Measurements from ENCODE around the gene ANKRD6. TPM values are rescaled to one million over a fixed set of nuclear protein-coding genes. Genes with fewer than 3 reads are reported as not detected.

The ANKRD6 gene
- total RNA-seq, 1 experiment from 2014 or later = 5.6 TPM

GRCh38 chr6:89471287-89471867, 38.4 kb downstream of the ANKRD6 start:
- DNase-seq = no peak

More at GRCh38 chr6:89471287-89471867, 38.4 kb downstream of the ANKRD6 start:
- Histone ChIP-seq H3K4me1 (ENCODE audit: insufficient read depth, low read length) (no peaks in the 10 kb centered on the region), H3K4ac (ENCODE audit: low read depth, low read length) (no peak overlapping the region), H2BK20ac (ENCODE audit: low read depth, low read length, poor library complexity, severe bottlenecking) (no peak overlapping the region), H3K79me1 (ENCODE audit: insufficient read depth, low read depth, low read length, poor library complexity, severe bottlenecking) (no peaks in the 10 kb centered on the region), H4K91ac (ENCODE audit: insufficient read length, low read depth, low read length) (no peak overlapping the region), H3K4me2 (ENCODE audit: insufficient read depth, insufficient read length, low read length) (no peak overlapping the region), H3K79me2 (ENCODE audit: insufficient read depth, low read length) (no peaks in the 10 kb centered on the region), H3K9ac (ENCODE audit: extremely low read depth, insufficient read length, low read length) (no peak overlapping the region), H3K23me2 (ENCODE audit: insufficient read length, low read depth, low read length, poor library complexity, severe bottlenecking) (no peaks in the 10 kb centered on the region), H3T11ph (ENCODE audit: low read length) (no peak overlapping the region), H3K56ac (ENCODE audit: insufficient read length, low read depth, low read length) (no peak overlapping the region), H4K8ac (replicated peaks; ENCODE audit: insufficient read length, low read depth, low read length) (no peak overlapping the region), H2BK120ac (ENCODE audit: low read depth, low read length, poor library complexity, severe bottlenecking) (no peak overlapping the region), H2BK5ac (ENCODE audit: insufficient read length, low read length) (no peak overlapping the region), H2AK5ac (ENCODE audit: insufficient read length, low read length) (no peak overlapping the region), H3K9me3 (ENCODE audit: control insufficient read depth, low read depth, low read length) (no peaks in the 10 kb centered on the region), H3K23ac (ENCODE audit: insufficient read length, low read depth, low read length) (no peak overlapping the region), H3K27ac (ENCODE audit: insufficient read length, low read depth, low read length) (no peak overlapping the region), H2BK12ac (ENCODE audit: insufficient read length, low read depth, low read length) (no peak overlapping the region), H3K27me3 (ENCODE audit: insufficient read depth, low read length) (no peaks in the 10 kb centered on the region), H2BK15ac (ENCODE audit: low read depth, low read length) (no peak overlapping the region), H3K18ac (ENCODE audit: insufficient read length, low read depth, low read length) (no peak overlapping the region), H4K20me1 (ENCODE audit: control insufficient read depth, insufficient read depth, insufficient read length) (no peaks in the 10 kb centered on the region), H2AFZ (ENCODE audit: low read length) (no peak overlapping the region), H3K14ac (ENCODE audit: insufficient read depth, low read length) (no peak overlapping the region), H4K5ac (ENCODE audit: insufficient read length, low read depth, low read length) (no peak overlapping the region)
- 100% methylated on average over 1 of the region's 4 CpGs for WGBS (ENCODE audit: extremely low coverage, insufficient read length, low lambda C conversion rate)
- TF ChIP-seq CTCF (conservative IDR thresholded peaks at IDR 0.05) = no peak
- no peaks in the 10 kb centered on the region for H3K9me3 Mint-ChIP-seq
- no peak overlapping the region for H3K4me3 Mint-ChIP-seq
- H3K4me1 Mint-ChIP-seq = peaks cover 10 to 16% of the 10 kb centered on the region in 2 experiments
- H3K27me3 Mint-ChIP-seq (ENCODE audit: low read depth) = no peaks in the 10 kb centered on the region
- no peaks in the 10 kb centered on the region for H3K36me3 Mint-ChIP-seq (ENCODE audit: insufficient read depth in 1 of 3, low read depth in 3 of 3)
- 0 out of 7 replicates have a peak overlapping the region, but pooled peaks of 1 of the 3 experiments have one; percentile 12 for H3K27ac Mint-ChIP-seq
